Suprapubic skin (tissue), 4 donors: ENCODE results near the gene PRSS21. TPM values are rescaled to one million over a fixed set of nuclear protein-coding genes. Genes with fewer than 3 reads are reported as not detected.

Experiments used
- DNase-seq, 2 donors: peaks; one replicate each; pipeline ENCODE4 v3.0.0-alpha.2; 2019; ENCODE audit warnings: low spot score in 2 of 2
- H3K27ac ChIP-seq: fragments of 200-600 bp; sonication (generic); one replicate; pipeline ENCODE4 v1.5.1; 2019
- H3K27me3 ChIP-seq: fragments of 200-600 bp; sonication (generic); one replicate; pipeline ENCODE4 v1.5.1; 2019
- H3K36me3 ChIP-seq: fragments of 200-600 bp; sonication (generic); one replicate; pipeline ENCODE4 v1.5.1; 2019
- H3K4me1 ChIP-seq: fragments of 200-600 bp; sonication (generic); one replicate; pipeline ENCODE4 v1.5.1; 2019
- H3K4me3 ChIP-seq: fragments of 200-600 bp; sonication (generic); one replicate; pipeline ENCODE4 v1.5.1; 2019; ENCODE audit warnings: mild to moderate bottlenecking
- H3K9me3 ChIP-seq: fragments of 200-600 bp; sonication (generic); one replicate; pipeline ENCODE4 v1.5.1; 2019
- EP300 ChIP-seq: sonication (generic); formaldehyde crosslinking; IDR thresholded peaks from one replicate; pipeline ENCODE4 v1.6.1; 2017; ENCODE audit warnings: antibody characterized with exemption
- POLR2A ChIP-seq, 2 donors: fragments of 450-650 bp; IDR thresholded peaks; one replicate each; pipeline ENCODE4 v1.6.1; 2017; ENCODE audit warnings: antibody characterized with exemption in 2 of 2, mild to moderate bottlenecking in 2 of 2, moderate library complexity in 2 of 2
- POLR2AphosphoS5 ChIP-seq, 3 donors: sonication (generic); formaldehyde crosslinking; IDR thresholded peaks; one replicate each; pipeline ENCODE4 v1.6.1; 2017; ENCODE audit warnings: antibody characterized with exemption in 3 of 3
- WGBS: methylation state at CpG from one replicate; pipeline ENCODE4 v1.1.5; 2018; 5-methylcytosine and 5-hydroxymethylcytosine counted together
- total RNA-seq, 4 donors: library from RNA; depleted of rRNA; stranded (reverse); fragments of >200 nt; gene quantifications; one replicate each; pipeline ENCODE4 v1.1.0, GENCODE V29; 2016
- TF ChIP-seq, protein P1 (sequence below), 2 donors: fragments of 200-600 bp in 1 of 2; fragments of 450-650 bp in 1 of 2; sonication (generic) in 1 of 2; IDR thresholded peaks; one replicate each; pipeline ENCODE4 v1.5.1; 2016 to 2019; ENCODE audit warnings: antibody characterized with exemption in 2 of 2, mild to moderate bottlenecking in 1 of 2, moderate library complexity in 1 of 2

The PRSS21 gene
- total RNA-seq, 4 donors from 2014 or later, result 0.87 to 7.6 (median 1.3) TPM; not detected in 1

DNA sequence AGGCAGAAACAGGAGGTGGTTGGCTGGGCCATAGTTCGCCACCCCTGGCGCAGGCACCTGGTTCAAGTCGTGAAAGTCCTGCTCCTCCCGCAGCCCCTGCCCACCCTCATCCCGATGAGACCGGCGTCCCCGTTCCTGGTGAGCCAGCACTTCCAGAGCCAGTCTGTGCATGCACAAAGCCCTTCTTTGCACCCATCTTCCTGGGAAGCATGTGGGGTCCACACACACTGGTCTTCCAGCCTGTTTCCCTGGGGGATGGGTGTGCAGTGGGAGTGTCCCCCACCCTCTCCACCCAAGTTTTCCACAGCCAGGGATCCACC, 11.4 kb downstream of the PRSS21 start:
- peak in 1 of 2 donors; percentile 52 for DNase-seq
- WGBS, result 73% methylated on average over 8 of the region's 8 CpGs
- Histone ChIP-seq H3K27ac (no peak overlapping the region), H3K9me3 (no peaks in the 10 kb centered on the region), H3K4me1 (peaks cover 8% of the 10 kb centered on the region), H3K27me3 (peaks cover 26% of the 10 kb centered on the region), H3K4me3 (no peak overlapping the region), H3K36me3 (no peaks in the 10 kb centered on the region)
- TF ChIP-seq POLR2A (IDR thresholded peaks at IDR 0.05) (no peak), POLR2AphosphoS5 (IDR thresholded peaks at IDR 0.05) (no peak), EP300 (no peak)
- TF ChIP-seq, protein P1, sequence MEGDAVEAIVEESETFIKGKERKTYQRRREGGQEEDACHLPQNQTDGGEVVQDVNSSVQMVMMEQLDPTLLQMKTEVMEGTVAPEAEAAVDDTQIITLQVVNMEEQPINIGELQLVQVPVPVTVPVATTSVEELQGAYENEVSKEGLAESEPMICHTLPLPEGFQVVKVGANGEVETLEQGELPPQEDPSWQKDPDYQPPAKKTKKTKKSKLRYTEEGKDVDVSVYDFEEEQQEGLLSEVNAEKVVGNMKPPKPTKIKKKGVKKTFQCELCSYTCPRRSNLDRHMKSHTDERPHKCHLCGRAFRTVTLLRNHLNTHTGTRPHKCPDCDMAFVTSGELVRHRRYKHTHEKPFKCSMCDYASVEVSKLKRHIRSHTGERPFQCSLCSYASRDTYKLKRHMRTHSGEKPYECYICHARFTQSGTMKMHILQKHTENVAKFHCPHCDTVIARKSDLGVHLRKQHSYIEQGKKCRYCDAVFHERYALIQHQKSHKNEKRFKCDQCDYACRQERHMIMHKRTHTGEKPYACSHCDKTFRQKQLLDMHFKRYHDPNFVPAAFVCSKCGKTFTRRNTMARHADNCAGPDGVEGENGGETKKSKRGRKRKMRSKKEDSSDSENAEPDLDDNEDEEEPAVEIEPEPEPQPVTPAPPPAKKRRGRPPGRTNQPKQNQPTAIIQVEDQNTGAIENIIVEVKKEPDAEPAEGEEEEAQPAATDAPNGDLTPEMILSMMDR (IDR thresholded peaks at IDR 0.05), result no peak

- no peak for DNase-seq
- Histone ChIP-seq H3K4me1 (peaks cover 8% of the 10 kb centered on the region), H3K4me3 (no peak overlapping the region), H3K9me3 (no peaks in the 10 kb centered on the region), H3K36me3 (no peaks in the 10 kb centered on the region), H3K27ac (no peak overlapping the region), H3K27me3 (peaks cover 26% of the 10 kb centered on the region)
- TF ChIP-seq, protein P1 (IDR thresholded peaks at IDR 0.05), result no peak
- TF ChIP-seq POLR2AphosphoS5 (IDR thresholded peaks at IDR 0.05) (no peak), EP300 (no peak), POLR2A (IDR thresholded peaks at IDR 0.05) (no peak)
- whole genome bisulfite sequencing, result 84% methylated on average over 17 of the region's 17 CpGs
These were observed 11.9 kb downstream of the PRSS21 start for GRCh38 chr16:2828876-2829430.

DNA sequence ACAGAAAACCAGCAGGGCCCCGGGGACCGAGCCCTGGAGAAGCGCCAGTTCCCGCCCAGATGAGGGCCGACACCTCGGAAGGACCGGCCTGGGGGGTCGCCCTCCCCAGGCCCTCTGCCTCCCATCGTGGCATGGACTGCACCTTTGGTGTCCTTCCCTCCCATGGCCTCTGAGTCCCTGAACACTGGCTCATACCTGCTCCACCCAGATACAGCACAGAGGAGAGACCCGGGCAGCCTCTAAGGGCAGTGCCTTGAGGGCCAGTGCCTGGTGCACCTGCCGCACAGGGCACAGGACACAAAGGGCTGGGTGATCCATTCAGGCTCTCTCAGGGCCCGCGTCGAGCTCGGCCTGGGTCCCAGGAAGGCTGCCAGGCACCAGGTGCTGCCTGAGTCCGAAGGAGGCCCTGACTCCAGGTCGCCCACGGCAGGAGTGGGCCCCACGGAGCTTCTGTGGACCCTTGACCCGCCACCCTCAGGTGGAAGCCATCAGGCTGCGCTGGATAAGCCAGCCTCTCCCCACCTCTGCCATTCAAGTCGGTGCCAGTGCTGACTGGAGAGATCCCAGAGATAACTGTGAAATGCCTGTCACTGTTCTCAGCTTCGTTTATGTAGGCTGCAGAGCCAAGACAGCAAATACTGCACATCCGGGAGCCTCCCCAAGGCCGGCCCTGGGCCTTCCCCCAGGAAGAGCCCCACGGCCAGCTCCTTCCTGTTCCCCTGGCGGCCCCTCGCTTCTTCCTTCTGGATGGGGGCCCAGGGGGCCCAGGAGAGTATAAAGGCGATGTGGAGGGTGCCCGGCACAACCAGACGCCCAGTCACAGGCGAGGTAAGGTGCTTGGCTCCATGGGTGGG, 12.7 kb downstream of the PRSS21 start, which contains the start of gene ZG16B:
Gene ZG16B, plus strand, starts transcription at position 803 of the 854 bp plus-strand sequence. CDS start 139 bp downstream, outside the sequence.
- TF ChIP-seq POLR2AphosphoS5 (IDR thresholded peaks at IDR 0.05), result no peak
- no peak for TF ChIP-seq EP300
- TF ChIP-seq, protein P1 (IDR thresholded peaks at IDR 0.05), result no peak
- TF ChIP-seq POLR2A (IDR thresholded peaks at IDR 0.05), result no peak
- Histone ChIP-seq H3K27ac (peak within 1 kb of the TSS; percentile 55), H3K9me3 (no peaks in the 10 kb centered on the region), H3K27me3 (peaks cover 26% of the 10 kb centered on the region), H3K4me3 (no peak within 1 kb of the TSS), H3K36me3 (no peaks in the 10 kb centered on the region), H3K4me1 (peaks cover 8% of the 10 kb centered on the region)
- peak in 1 of 2 donors; percentile 56 for DNase-seq
- 23% methylated on average over 9 of the region's 32 CpGs for WGBS

DNA sequence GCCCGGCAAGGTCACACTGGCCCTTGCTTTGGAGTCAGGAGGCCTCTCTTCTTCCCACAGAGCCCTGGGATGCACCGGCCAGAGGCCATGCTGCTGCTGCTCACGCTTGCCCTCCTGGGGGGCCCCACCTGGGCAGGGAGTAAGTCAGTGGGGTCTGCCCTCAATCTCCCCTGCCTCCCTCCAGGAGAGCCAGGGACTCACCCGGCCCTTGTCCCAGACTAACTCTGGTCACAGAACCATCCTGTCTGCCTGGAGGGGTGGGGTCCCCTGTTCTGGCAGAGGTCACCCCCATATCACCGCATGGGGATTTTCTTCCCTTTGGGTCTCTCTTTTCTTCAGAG, 13.3 kb downstream of the PRSS21 start:
- Histone ChIP-seq H3K27me3 (peaks cover 26% of the 10 kb centered on the region), H3K4me3 (no peak overlapping the region), H3K4me1 (peaks cover 10% of the 10 kb centered on the region), H3K27ac (peak overlapping the region; percentile 55), H3K36me3 (no peaks in the 10 kb centered on the region), H3K9me3 (no peaks in the 10 kb centered on the region)
- DNase-seq, result no peak
- TF ChIP-seq POLR2AphosphoS5 (IDR thresholded peaks at IDR 0.05) (no peak), POLR2A (IDR thresholded peaks at IDR 0.05) (no peak), EP300 (no peak)
- TF ChIP-seq, protein P1 (IDR thresholded peaks at IDR 0.05), result no peak
- 75% methylated on average over 2 of the region's 5 CpGs for WGBS

DNA sequence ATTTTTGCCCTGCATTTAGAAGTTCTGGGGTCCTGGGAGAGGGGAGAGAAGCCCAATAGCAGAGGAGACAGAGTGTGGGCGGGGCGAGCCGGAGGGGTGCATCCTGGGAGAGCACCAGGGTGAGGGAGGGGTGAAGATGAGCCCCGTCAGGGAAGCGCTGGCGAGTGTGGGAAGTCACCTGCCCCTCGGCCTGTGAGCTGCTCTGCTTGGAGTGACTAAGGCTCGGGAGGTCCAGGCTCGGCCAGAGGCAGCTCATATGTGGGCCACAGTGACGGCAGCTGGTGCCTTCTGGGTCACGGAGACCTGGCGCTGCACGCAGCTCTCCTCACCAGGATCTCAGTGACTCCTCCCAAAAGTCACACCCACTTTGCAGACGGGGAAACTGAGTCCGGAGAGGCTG, 14.2 kb downstream of the PRSS21 start:
- H3K27ac ChIP-seq, result no peak overlapping the region

More for the DNA sequence above, 14.2 kb downstream of the PRSS21 start:
- no peak overlapping the region for H3K4me3 ChIP-seq
- H3K9me3 ChIP-seq, result no peaks in the 10 kb centered on the region
- H3K27me3 ChIP-seq, result peaks cover 27% of the 10 kb centered on the region
- WGBS, result 83% methylated on average over 13 of the region's 15 CpGs
- peaks cover 18% of the 10 kb centered on the region for H3K4me1 ChIP-seq
- TF ChIP-seq, protein P1 (IDR thresholded peaks at IDR 0.05), result no peak
- no peak for TF ChIP-seq POLR2AphosphoS5 (IDR thresholded peaks at IDR 0.05)
- TF ChIP-seq EP300, result no peak
- TF ChIP-seq POLR2A (IDR thresholded peaks at IDR 0.05), result no peak
- no peaks in the 10 kb centered on the region for H3K36me3 ChIP-seq
- peak in 1 of 2 donors; percentile 47 for DNase-seq
